PC-9 (cell line): ENCODE measurements around the gene SPAM1. TPM values are rescaled to one million over a fixed set of nuclear protein-coding genes. Genes with fewer than 3 reads are reported as not detected.

Source experiments
- BruUV-seq: library from RNA; stranded (reverse); fragments of 400-500 nt; replicated peaks from 2 replicates; lab custom pipeline; 2021; lab: Mats Ljungman, UMichigan
- CTCF ChIA-PET: fragments of 300-600 bp; sonication (Branson Sonifier 250); formaldehyde crosslinking; loops from one replicate; lab custom pipeline; 2022; ENCODE audit warnings: antibody characterized with exemption; lab: Charles Lee
- POLR2A ChIA-PET: fragments of 300-600 bp; sonication (Branson Sonifier 250); formaldehyde crosslinking; loops from one replicate; lab custom pipeline; 2022; ENCODE audit warnings: antibody characterized with exemption; ENCODE audit not compliant: unreplicated experiment; lab: Charles Lee
- DNase-seq, 2 experiments: peaks; one replicate each; pipeline versions ENCODE4 v3.0.0 to v3.0.0-alpha.2; 2015 to 2022; ENCODE audit warnings: mixed read lengths in 1 of 2
- H2AFZ ChIP-seq: fragments of 200-600 bp; sonication (generic); 2 replicates; pipeline ENCODE4 v1.8.1; 2017; ENCODE audit warnings: antibody characterized with exemption
- H3F3A ChIP-seq: fragments of 200-600 bp; sonication (generic); 2 replicates; pipeline ENCODE4 v1.8.1; 2017; ENCODE audit warnings: antibody characterized with exemption, mild to moderate bottlenecking, low read depth; ENCODE audit not compliant: insufficient read depth
- H3K27ac ChIP-seq: fragments of 200-600 bp; sonication (generic); 2 replicates; pipeline ENCODE4 v1.6.1; 2016; ENCODE audit warnings: mixed run types
- H3K27me3 ChIP-seq: fragments of 200-600 bp; sonication (generic); 2 replicates; pipeline ENCODE4 v1.6.1; 2016; ENCODE audit warnings: low read depth, mixed run types; ENCODE audit not compliant: insufficient read depth
- H3K36me3 ChIP-seq: fragments of 200-600 bp; sonication (generic); 2 replicates; pipeline ENCODE4 v1.6.1; 2016; ENCODE audit warnings: low read depth, mixed run types
- H3K4me1 ChIP-seq: fragments of 200-600 bp; sonication (generic); replicated peaks from 2 replicates; pipeline ENCODE4 v1.6.1; 2016; ENCODE audit warnings: mixed run types; ENCODE audit not compliant: insufficient read depth
- H3K4me2 ChIP-seq: fragments of 200-600 bp; sonication (generic); 2 replicates; pipeline ENCODE4 v1.6.1; 2017; ENCODE audit warnings: mixed run types
- H3K4me3 ChIP-seq: fragments of 200-600 bp; sonication (generic); 2 replicates; pipeline ENCODE4 v1.6.1; 2016; ENCODE audit warnings: mixed run types
- H3K79me2 ChIP-seq: fragments of 200-600 bp; sonication (generic); 2 replicates; pipeline ENCODE4 v1.6.1; 2017; ENCODE audit warnings: low read depth, mixed run types
- H3K9me2 ChIP-seq: fragments of 200-600 bp; sonication (generic); 2 replicates; pipeline ENCODE4 v1.8.1; 2017; ENCODE audit warnings: mild to moderate bottlenecking; ENCODE audit not compliant: insufficient read depth
- H3K9me3 ChIP-seq: fragments of 200-600 bp; sonication (generic); 2 replicates; pipeline ENCODE4 v1.8.1; 2016; ENCODE audit warnings: low read depth; ENCODE audit not compliant: insufficient read depth
- H4K20me1 ChIP-seq: fragments of 200-600 bp; sonication (generic); 2 replicates; pipeline ENCODE4 v1.8.1; 2017; ENCODE audit not compliant: insufficient read depth
- CTCF ChIP-seq: fragments of 200-600 bp; sonication (generic); conservative IDR thresholded peaks from 2 replicates; pipeline ENCODE4 v1.6.1; 2017; ENCODE audit warnings: mixed run types, antibody characterized with exemption, mild to moderate bottlenecking, moderate library complexity
- EZH2 ChIP-seq: fragments of 200-600 bp; sonication (generic); IDR thresholded peaks from 2 replicates; pipeline ENCODE4 v1.8.0; 2017; ENCODE audit warnings: antibody characterized with exemption, low read depth
- intact Hi-C: fragments of 100-400 bp; cut with micrococcal nuclease; formaldehyde crosslinking; loops from one replicate; pipeline ENCODE4 v1.10.0; 2022; ENCODE audit not compliant: unreplicated experiment
- total RNA-seq: library from RNA; stranded (reverse); gene quantifications from 2 replicates; pipeline ENCODE4 v1.2.3, GENCODE V29; 2021

The SPAM1 gene
- total RNA-seq, 1 experiment from 2014 or later, result not detected

GRCh38 chr7:123994449-123994848 is 69.4 kb downstream of the SPAM1 start:
- intact Hi-C loops, result no loop called here
- Histone ChIP-seq H3F3A (no peaks in the 10 kb centered on the region), H3K79me2 (no peaks in the 10 kb centered on the region), H3K9me2 (no peaks in the 10 kb centered on the region), H3K4me3 (no peak overlapping the region), H3K36me3 (no peaks in the 10 kb centered on the region), H3K27me3 (no peaks in the 10 kb centered on the region), H3K9me3 (no peaks in the 10 kb centered on the region), H4K20me1 (no peaks in the 10 kb centered on the region), H3K4me2 (no peak overlapping the region), H2AFZ (no peak overlapping the region), H3K27ac (no peak overlapping the region), H3K4me1 (no peaks in the 10 kb centered on the region)
- POLR2A ChIA-PET, result no interaction called here
- no TSS peak for BruUV-seq
- TF ChIP-seq CTCF, result no peak
- no peak for TF ChIP-seq EZH2
- CTCF ChIA-PET, result no interaction called here
- DNase-seq, result no peak

- no peak overlapping the region for H3K27ac ChIP-seq
- no peak for TF ChIP-seq EZH2
- no peak for TF ChIP-seq CTCF
- H3F3A ChIP-seq, result no peaks in the 10 kb centered on the region
- intact Hi-C loops, result no loop called here
- no peaks in the 10 kb centered on the region for H3K27me3 ChIP-seq
- no peaks in the 10 kb centered on the region for H3K4me1 ChIP-seq
- H3K79me2 ChIP-seq, result no peaks in the 10 kb centered on the region
- POLR2A ChIA-PET, result no interaction called here
- no peaks in the 10 kb centered on the region for H4K20me1 ChIP-seq
- no peak overlapping the region for H2AFZ ChIP-seq
- no TSS peak for BruUV-seq
- no peak overlapping the region for H3K4me3 ChIP-seq
- H3K9me3 ChIP-seq, result no peaks in the 10 kb centered on the region
- H3K9me2 ChIP-seq, result no peaks in the 10 kb centered on the region
- CTCF ChIA-PET, result no interaction called here
- no peak for DNase-seq
- H3K4me2 ChIP-seq, result no peak overlapping the region
- no peaks in the 10 kb centered on the region for H3K36me3 ChIP-seq
Measured at GRCh38 chr7:123995617-123996326, 70.7 kb downstream of the SPAM1 start.

- intact Hi-C loops, result no loop called here
- no peak overlapping the region for H3K27ac ChIP-seq
- BruUV-seq, result no TSS peak
Measured at GRCh38 chr7:123996327-123996625, 71.2 kb downstream of the SPAM1 start.

More at GRCh38 chr7:123996327-123996625, 71.2 kb downstream of the SPAM1 start:
- no peaks in the 10 kb centered on the region for H3K4me1 ChIP-seq
- H3K4me3 ChIP-seq, result no peak overlapping the region
- H2AFZ ChIP-seq, result no peak overlapping the region
- no peaks in the 10 kb centered on the region for H3K36me3 ChIP-seq
- TF ChIP-seq EZH2, result no peak
- TF ChIP-seq CTCF, result no peak
- H3F3A ChIP-seq, result no peaks in the 10 kb centered on the region
- DNase-seq, result no peak
- H3K27me3 ChIP-seq, result no peaks in the 10 kb centered on the region
- H3K9me3 ChIP-seq, result no peaks in the 10 kb centered on the region
- no peaks in the 10 kb centered on the region for H4K20me1 ChIP-seq
- CTCF ChIA-PET, result no interaction called here
- H3K79me2 ChIP-seq, result no peaks in the 10 kb centered on the region
- H3K9me2 ChIP-seq, result no peaks in the 10 kb centered on the region
- no peak overlapping the region for H3K4me2 ChIP-seq
- POLR2A ChIA-PET, result no interaction called here
